Vein endothelial cell (primary cell): Measurements from ENCODE around the gene SLC11A1. TPM values are rescaled to one million over a fixed set of nuclear protein-coding genes. Genes with fewer than 3 reads are reported as not detected.
A peak's percentile ranks its signal among the peaks of the same experiment; 100 is the strongest.

ENCODE experiments used
- small RNA-seq: library from RNA; depleted of rRNA; stranded (forward); fragments of <200 nt; gene quantifications from one replicate; pipeline ENCODE3, GENCODE V24; 2012
- total RNA-seq: library from RNA; depleted of rRNA; stranded (reverse); fragments of >200 nt; gene quantifications from 2 replicates; pipeline ENCODE4 v1.2.3, GENCODE V29; 2012

The SLC11A1 gene, protein sequence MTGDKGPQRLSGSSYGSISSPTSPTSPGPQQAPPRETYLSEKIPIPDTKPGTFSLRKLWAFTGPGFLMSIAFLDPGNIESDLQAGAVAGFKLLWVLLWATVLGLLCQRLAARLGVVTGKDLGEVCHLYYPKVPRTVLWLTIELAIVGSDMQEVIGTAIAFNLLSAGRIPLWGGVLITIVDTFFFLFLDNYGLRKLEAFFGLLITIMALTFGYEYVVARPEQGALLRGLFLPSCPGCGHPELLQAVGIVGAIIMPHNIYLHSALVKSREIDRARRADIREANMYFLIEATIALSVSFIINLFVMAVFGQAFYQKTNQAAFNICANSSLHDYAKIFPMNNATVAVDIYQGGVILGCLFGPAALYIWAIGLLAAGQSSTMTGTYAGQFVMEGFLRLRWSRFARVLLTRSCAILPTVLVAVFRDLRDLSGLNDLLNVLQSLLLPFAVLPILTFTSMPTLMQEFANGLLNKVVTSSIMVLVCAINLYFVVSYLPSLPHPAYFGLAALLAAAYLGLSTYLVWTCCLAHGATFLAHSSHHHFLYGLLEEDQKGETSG
- under 0.01 and 0.10 TPM in 2 replicates for total RNA-seq

DNA sequence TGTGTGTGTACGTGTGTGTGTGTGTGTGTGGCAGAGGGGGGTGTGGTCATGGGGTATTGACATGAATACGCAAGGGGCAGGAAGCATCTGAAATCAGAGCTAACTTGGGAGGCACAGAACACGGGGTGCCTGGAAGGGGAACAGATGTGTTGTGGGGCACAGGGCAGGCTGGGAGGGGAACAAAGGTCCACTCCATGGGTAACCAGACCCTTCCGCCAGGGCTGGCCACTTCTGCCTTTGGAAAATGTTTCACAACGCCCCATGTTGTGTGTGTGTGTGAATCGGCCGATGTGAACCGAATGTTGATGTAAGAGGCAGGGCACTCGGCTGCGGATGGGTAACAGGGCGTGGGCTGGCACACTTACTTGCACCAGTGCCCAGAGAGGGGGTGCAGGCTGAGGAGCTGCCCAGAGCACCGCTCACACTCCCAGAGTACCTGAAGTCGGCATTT lies at the start of gene SLC11A1:
Gene SLC11A1 (plus strand): TSS at position 358 of the 451 bp plus-strand sequence. CDS start 96 bp downstream, outside the sequence.

DNA sequence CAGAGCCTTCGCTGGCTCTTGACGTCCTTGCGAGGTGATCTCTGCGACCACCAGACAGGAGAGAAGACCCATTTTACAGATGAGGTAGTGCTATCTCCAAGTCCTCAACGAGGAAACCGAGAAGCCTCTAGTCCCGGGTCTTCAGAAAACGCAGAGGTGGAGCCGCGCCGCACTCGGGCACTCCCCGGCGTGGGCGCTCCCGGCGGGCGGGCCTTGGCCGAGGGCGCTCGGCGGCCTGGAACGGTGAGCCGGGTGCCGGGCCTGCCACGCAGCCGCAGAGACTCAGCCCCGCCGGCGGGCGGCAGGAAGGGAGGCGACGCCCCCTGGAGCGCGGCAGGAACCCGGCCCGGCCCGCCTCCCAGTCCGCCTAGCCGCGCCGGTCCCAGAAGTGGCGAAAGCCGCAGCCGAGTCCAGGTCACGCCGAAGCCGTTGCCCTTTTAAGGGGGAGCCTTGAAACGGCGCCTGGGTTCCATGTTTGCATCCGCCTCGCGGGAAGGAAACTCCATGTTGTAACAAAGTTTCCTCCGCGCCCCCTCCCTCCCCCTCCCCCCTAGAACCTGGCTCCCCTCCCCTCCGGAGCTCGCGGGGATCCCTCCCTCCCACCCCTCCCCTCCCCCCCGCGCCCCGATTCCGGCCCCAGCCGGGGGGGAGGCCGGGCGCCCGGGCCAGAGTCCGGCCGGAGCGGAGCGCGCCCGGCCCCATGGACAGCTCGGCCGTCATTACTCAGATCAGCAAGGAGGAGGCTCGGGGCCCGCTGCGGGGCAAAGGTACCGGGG lies 17.5 kb downstream of the SLC11A1 start, which contains the start of gene CTDSP1:
Gene CTDSP1 (plus strand): TSS at position 478 of the 776 bp plus-strand sequence. CDS start 223 bp downstream, at position 701.

DNA sequence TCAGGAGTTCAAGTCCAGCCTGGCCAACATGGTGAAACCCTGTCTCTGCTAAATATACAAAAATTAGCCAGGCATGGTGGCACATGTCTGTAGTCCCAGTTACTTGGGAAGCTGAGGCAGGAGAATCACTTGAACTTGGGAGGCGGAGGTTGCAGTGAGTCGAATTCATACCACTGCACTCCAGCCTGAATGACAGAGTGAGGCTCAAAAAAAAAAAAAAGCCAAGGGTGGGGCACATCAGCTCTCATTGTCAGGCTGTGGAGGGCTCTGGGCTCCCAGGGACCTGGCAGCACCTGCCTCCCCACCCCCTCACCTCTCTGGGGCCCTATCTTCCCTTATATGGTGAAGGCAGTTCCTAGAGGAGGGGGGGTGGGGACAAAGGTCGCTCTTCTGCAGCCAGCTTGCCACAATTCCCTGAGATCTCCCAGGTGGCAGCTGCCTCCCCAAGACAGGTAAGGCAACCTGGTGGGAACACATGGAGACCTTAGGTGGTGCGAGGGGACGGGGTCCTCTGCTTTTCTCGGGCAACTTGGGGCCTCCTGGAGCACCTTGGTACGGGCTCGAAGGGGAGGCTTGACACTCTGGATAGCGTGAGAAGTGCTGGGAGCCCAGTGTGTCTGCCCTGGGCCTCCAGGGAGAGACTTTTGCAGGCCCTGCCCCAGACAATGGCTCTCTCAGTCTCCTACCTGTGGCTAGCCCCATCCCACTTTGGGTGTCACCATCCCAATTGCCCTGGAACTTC lies 36.8 kb downstream of the SLC11A1 start, which contains the start of gene VIL1:
Gene VIL1 (plus strand): TSS at position 407 of the 742 bp plus-strand sequence. CDS start 4,656 bp downstream, outside the sequence.

Small RNA genes within 50 kb of the gene (small RNA-seq; reads per million reads assigned to genes)
- 654 reads per million, percentile 99 among the genes with 10 or more reads in this experiment for gene MIR26B
- not detected for gene MIR6810

Other genes with a start within 250 kb of the SLC11A1 start
- not detected in 2 replicates for gene CXCR1, start 215.3 kb upstream of the SLC11A1 start, total RNA-seq
- 459 and 566 TPM in 2 replicates for gene ARPC2, start 165.1 kb upstream of the SLC11A1 start, total RNA-seq
- 0.10 and 0.33 TPM in 2 replicates for gene GPBAR1, start 121.3 kb upstream of the SLC11A1 start, total RNA-seq
- 84.7 and 87.2 TPM in 2 replicates for gene AAMP, start 112.1 kb upstream of the SLC11A1 start, total RNA-seq
- 20.6 and 21.9 TPM in 2 replicates for gene PNKD, start 111.8 kb upstream of the SLC11A1 start, total RNA-seq
- gene TMBIM1, start 89.8 kb upstream of the SLC11A1 start, total RNA-seq, result 132 and 142 TPM in 2 replicates
- not detected in 2 replicates for gene CATIP, start 25.4 kb upstream of the SLC11A1 start, total RNA-seq
- 72.3 and 81.7 TPM in 2 replicates for gene CTDSP1, start 17.6 kb downstream of the SLC11A1 start, total RNA-seq
- not detected in 2 replicates for gene VIL1, start 36.9 kb downstream of the SLC11A1 start, total RNA-seq
- gene USP37, start 186.1 kb downstream of the SLC11A1 start, total RNA-seq, result 9.1 and 12.4 TPM in 2 replicates
- gene CNOT9, start 186.6 kb downstream of the SLC11A1 start, total RNA-seq, result 63.4 and 77.7 TPM in 2 replicates
- 2.9 and 6.5 TPM in 2 replicates for gene PLCD4, start 225.6 kb downstream of the SLC11A1 start, total RNA-seq